Measurements from ENCODE around the gene PGP.

GRCh38 chr16:2208308-2208707 is 6.3 kb downstream of the PGP start:
- TF ChIP-seq JUND (IDR thresholded peaks at IDR 0.05) (no peak), YY1 (IDR thresholded peaks at IDR 0.05) (no peak), TAF1 (conservative IDR thresholded peaks at IDR 0.05) (no peak), RAD21 (IDR thresholded peaks at IDR 0.05) (no peak), HNF4G (IDR thresholded peaks at IDR 0.05) (no peak), GABPA (IDR thresholded peaks at IDR 0.05 in 1 of 2, conservative IDR thresholded peaks at IDR 0.05 in 1 of 2) (no peak), SP1 (IDR thresholded peaks at IDR 0.05) (no peak), HNF4A (conservative IDR thresholded peaks at IDR 0.05) (no peak)
- TF ChIP-seq, protein P1, sequence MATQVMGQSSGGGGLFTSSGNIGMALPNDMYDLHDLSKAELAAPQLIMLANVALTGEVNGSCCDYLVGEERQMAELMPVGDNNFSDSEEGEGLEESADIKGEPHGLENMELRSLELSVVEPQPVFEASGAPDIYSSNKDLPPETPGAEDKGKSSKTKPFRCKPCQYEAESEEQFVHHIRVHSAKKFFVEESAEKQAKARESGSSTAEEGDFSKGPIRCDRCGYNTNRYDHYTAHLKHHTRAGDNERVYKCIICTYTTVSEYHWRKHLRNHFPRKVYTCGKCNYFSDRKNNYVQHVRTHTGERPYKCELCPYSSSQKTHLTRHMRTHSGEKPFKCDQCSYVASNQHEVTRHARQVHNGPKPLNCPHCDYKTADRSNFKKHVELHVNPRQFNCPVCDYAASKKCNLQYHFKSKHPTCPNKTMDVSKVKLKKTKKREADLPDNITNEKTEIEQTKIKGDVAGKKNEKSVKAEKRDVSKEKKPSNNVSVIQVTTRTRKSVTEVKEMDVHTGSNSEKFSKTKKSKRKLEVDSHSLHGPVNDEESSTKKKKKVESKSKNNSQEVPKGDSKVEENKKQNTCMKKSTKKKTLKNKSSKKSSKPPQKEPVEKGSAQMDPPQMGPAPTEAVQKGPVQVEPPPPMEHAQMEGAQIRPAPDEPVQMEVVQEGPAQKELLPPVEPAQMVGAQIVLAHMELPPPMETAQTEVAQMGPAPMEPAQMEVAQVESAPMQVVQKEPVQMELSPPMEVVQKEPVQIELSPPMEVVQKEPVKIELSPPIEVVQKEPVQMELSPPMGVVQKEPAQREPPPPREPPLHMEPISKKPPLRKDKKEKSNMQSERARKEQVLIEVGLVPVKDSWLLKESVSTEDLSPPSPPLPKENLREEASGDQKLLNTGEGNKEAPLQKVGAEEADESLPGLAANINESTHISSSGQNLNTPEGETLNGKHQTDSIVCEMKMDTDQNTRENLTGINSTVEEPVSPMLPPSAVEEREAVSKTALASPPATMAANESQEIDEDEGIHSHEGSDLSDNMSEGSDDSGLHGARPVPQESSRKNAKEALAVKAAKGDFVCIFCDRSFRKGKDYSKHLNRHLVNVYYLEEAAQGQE (IDR thresholded peaks at IDR 0.05), result no peak
- TF ChIP-seq, protein P2, sequence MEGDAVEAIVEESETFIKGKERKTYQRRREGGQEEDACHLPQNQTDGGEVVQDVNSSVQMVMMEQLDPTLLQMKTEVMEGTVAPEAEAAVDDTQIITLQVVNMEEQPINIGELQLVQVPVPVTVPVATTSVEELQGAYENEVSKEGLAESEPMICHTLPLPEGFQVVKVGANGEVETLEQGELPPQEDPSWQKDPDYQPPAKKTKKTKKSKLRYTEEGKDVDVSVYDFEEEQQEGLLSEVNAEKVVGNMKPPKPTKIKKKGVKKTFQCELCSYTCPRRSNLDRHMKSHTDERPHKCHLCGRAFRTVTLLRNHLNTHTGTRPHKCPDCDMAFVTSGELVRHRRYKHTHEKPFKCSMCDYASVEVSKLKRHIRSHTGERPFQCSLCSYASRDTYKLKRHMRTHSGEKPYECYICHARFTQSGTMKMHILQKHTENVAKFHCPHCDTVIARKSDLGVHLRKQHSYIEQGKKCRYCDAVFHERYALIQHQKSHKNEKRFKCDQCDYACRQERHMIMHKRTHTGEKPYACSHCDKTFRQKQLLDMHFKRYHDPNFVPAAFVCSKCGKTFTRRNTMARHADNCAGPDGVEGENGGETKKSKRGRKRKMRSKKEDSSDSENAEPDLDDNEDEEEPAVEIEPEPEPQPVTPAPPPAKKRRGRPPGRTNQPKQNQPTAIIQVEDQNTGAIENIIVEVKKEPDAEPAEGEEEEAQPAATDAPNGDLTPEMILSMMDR (IDR thresholded peaks at IDR 0.05; ENCODE audit: low read depth, low read length, missing input control), result no peak
- TF ChIP-seq, protein P3, sequence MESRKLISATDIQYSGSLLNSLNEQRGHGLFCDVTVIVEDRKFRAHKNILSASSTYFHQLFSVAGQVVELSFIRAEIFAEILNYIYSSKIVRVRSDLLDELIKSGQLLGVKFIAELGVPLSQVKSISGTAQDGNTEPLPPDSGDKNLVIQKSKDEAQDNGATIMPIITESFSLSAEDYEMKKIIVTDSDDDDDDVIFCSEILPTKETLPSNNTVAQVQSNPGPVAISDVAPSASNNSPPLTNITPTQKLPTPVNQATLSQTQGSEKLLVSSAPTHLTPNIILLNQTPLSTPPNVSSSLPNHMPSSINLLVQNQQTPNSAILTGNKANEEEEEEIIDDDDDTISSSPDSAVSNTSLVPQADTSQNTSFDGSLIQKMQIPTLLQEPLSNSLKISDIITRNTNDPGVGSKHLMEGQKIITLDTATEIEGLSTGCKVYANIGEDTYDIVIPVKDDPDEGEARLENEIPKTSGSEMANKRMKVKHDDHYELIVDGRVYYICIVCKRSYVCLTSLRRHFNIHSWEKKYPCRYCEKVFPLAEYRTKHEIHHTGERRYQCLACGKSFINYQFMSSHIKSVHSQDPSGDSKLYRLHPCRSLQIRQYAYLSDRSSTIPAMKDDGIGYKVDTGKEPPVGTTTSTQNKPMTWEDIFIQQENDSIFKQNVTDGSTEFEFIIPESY (IDR thresholded peaks at IDR 0.05), result no peak
- TF ChIP-seq, protein P4, sequence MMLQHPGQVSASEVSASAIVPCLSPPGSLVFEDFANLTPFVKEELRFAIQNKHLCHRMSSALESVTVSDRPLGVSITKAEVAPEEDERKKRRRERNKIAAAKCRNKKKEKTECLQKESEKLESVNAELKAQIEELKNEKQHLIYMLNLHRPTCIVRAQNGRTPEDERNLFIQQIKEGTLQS (IDR thresholded peaks at IDR 0.05), result no peak
